Fibroblast of skin of scalp (primary cell): ENCODE data around the gene TXNRD3.
"Not testable (repeated sequence)": the region's sequence is repeated elsewhere in the genome, so short reads cannot be mapped to it uniquely, and the experiment has no call there.

Experiments
- DNase-seq: peaks from one replicate; pipeline ENCODE4 v3.0.0-alpha.2; 2013

The TXNRD3 gene

DNA sequence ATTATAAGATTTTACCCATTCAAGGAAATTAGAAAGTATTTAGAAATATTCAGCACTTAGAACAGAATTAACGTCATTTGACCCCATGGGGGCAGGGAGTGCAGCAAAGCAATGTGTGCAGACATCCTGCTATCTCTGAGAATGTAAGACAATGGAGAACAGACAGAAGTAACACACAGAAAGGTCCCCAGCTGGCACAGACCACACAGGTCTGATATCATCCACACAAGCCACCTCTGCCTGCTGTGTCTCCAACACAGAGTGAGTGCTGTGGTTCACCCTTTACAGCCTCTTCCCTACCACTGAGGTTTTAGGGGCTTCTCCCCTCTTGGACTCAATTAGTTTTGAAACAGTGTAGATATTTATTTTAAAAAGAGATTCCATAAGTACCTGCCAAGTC, 16.1 kb downstream of the TXNRD3 start:
- no peak for DNase-seq

DNA sequence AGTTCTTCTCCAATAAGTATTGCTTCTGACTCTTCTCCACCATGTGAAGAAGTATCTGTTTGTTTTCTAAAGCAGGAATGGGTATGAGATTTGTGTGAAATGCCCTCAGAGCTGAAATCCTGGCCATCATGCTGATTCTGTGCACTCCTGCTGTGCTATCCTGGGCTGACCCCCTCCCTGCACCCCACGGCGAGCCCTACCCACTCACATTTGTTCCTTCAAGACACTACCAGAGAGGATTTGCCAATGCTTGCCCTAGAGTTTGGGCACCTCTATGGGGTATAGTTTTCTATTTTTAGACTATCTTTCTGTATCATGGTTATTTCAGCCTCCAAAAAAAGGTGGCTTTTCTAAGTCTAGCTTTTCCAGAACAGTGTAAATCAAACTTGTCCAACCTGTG, 18.5 kb downstream of the TXNRD3 start:
- no peak for DNase-seq

DNA sequence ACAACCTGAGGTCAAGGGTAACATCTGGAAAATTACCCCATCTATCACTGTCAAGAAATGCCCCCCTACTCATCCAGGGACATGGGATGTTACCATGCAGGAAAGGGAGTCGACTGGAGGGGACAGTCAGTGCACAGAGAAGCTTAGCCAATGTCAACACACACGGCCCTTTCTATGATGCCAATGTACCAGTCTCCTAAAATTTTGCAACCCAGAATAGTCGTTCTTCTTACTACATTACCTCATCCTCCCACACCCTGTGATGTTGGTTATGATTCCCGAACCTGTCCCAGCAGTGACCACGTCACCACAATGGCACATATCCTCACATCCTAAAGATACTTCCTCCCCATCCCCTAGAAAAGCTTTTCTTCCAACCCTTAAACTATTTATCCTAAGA, 20.1 kb downstream of the TXNRD3 start:
- no peak for DNase-seq

DNA sequence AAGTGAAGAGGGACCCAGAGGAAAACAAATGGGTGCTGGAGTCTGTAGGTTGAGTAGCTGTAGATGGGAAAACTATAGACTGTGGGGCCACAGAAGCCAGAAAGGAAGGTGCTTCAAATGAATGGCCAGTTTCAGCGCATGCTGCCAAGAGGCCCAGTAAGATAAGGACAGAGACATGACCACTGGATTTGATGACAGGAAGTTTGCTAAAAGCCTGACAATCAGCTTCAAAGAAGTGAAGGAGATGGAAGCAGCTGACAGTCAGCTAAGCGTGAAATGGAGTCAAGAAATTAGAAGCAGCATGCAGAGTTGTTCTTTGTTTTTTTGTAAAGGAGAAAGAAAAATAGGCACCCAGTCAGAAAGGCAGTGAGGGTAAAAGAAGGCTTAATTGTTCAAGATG, 24.9 kb downstream of the TXNRD3 start:
- DNase-seq, result no peak

GRCh38 chr3:126625735-126626134, 29.2 kb downstream of the TXNRD3 start:
- not testable (repeated sequence) for DNase-seq

DNA sequence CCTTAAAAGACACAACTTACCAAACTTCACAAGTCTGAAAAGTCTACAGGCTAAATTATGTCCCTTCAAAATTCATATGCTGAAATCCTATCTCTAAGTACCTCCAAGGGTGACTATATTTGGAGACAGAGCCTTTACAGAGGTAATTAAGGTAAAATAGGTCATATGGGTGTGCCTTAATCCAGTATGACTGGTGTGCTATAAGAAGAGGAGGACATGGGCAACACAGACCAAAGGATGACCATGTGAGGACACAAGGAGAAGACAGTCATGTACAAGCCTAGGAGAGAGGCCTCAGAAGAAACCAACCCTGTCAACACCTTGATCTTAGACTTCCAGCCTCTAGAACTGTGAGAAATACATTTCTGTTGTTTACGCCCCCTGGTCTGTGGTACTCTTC, 32.2 kb downstream of the TXNRD3 start:
- no peak for DNase-seq

DNA sequence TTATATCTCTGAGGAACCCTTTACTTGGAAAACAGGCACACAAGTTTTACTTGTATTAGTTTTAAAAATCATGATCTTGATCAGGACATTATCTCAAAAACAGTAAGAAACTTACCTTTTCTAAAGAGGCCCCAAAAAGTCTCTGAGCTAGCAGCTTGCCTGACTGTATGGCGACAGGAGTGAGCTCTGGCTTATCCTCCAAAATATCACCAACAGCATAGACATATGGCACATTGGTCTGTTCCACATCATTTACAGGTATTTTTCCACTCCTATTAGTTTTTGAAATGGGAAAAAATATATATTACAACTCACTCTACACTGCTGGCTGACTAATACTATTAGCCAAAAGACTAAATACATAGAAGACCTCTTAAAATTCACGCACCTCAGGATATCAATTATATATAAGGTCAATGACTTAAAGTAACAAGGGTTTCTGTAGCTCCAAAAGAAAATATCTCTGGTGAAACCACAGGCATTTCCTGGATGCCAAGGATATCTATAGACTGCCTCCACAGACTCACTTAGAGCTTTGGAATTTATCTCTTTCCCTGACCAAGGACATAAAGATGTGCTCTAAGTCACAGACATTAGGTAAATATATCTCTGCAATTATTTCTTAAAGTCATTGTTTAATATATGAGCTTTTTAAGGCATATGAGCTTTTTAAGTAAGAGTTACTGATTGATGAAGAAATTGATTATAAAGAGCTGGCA, 33.1 kb downstream of the TXNRD3 start:
- peak; percentile 82 for DNase-seq

- DNase-seq, result peak; percentile 56
Measured at GRCh38 chr3:126621171-126621570, 33.8 kb downstream of the TXNRD3 start.

GRCh38 chr3:126620738-126621137, 34.2 kb downstream of the TXNRD3 start:
- peak; percentile 59 for DNase-seq

GRCh38 chr3:126618760-126619159, 36.2 kb downstream of the TXNRD3 start:
- no peak for DNase-seq

DNA sequence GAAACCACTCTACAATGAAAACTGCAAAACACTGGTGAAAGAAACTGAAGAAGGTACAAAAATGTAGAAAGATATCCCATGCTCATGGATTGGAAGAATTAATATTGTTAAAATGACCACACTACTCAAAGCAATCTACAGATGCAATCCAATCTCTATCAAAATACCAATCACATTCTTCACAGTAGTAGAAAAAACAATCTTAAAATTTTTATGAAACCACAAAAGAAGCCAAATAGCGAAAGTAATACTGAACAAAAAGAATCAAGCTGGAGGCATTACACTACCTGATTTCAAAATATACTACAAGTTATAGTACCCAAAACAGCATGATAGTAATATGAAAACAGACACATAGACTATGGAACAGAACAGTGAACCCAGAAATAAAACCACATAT, 36.9 kb downstream of the TXNRD3 start:
- peak; percentile 42 for DNase-seq

DNA sequence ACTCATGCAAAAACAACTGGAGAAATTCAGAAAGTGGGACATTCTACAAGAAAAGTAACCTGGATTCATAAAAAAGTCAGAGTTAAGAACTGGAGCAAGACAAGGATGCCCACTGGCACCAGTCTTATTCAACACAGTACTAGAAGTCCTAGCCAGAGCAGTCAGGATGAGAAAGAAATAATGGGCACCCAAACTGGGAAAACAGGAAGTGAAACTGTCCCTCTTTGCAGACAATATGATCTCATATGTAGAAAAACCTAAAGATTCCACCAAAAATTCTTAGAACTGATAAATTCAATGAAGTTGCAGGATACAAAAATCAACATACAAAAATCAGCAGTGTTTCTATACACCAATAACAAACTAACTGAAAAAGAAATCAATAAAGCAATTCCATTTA, 37.4 kb downstream of the TXNRD3 start:
- DNase-seq, result no peak

- DNase-seq, result no peak
Measured at GRCh38 chr3:126616931-126617330, 38.0 kb downstream of the TXNRD3 start.

- DNase-seq, result peak; percentile 31
Measured at GRCh38 chr3:126613479-126614188, 41.3 kb downstream of the TXNRD3 start.

- no peak for DNase-seq
Measured at GRCh38 chr3:126612479-126613205, 42.3 kb downstream of the TXNRD3 start.

GRCh38 chr3:126609909-126610308, 45.0 kb downstream of the TXNRD3 start:
- no peak for DNase-seq

DNA sequence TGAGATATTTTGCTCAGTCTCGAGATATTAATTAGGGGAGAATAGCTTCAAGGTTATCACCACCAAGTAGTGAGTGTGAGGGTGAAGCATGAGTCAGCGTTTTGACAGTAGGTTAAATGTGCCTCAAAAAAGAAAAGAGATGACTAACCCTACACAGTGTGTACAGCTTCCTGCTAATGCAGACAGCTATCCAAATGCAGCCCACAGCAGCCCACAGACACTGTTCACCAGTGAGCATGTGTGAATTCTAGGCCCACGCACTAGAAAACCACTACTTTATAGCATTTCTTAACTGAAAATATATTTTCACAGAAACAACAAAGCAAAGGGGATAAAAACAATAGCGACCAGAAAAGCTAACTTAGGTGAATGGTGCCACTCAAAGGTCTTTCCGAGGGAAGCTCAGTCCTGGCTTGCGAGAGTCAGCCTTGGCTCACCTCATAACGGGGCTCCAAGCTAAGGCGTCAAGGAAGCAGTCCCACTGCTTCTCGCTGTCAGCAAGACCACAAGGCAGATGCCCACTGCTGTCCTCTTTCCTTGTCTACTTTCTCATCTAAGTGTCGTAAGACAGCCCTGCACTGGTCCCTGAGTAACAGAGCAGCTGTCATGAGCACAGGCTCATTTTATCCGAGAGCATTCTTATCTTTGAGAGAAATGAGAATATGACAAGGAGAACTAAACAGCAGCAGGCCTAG, 47.6 kb downstream of the TXNRD3 start:
- DNase-seq, result peak; percentile 44

GRCh38 chr3:126606001-126606400, 48.9 kb downstream of the TXNRD3 start:
- no peak for DNase-seq

DNA sequence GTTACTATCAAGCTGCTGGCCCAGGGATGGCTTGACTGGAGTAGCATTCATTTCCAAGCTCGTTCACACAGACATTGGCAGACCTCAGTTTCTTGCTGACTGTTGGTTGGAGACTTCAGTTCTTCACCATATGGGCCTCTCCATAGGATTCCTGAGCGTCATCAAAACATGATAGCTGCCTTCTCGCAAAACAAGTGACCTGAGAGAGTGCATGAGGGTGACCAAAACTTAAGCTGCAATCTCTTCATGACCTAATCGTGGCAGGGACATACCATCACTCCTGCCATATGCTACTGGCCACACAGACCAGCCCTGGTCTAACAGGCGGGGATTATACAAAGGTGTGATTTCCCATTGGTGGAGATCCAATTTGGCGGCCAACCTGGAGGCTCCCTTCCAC, 50.2 kb downstream of the TXNRD3 start:
- no peak for DNase-seq

GRCh38 chr3:126599101-126599500, 55.8 kb downstream of the TXNRD3 start:
- DNase-seq, result no peak

DNA sequence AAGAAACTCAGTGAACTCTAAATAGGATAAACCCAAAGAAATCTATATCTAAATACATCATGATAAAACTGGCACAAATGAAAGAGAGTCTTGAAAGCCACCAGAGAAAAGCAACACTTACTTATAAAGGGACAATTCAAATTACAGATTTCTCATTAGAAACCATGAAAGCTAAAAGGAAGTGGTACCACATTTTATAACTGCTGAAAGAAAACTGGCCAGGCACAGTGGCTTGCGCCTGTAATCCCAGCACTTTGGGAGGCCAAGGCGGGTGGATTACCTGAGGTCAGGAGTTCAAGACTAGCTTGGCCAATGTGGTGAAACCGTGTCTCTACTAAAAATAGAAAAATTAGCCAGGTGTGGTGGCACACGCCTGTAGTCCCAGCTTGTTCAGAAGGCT, 59.4 kb downstream of the TXNRD3 start:
- DNase-seq, result not testable (repeated sequence)

DNA sequence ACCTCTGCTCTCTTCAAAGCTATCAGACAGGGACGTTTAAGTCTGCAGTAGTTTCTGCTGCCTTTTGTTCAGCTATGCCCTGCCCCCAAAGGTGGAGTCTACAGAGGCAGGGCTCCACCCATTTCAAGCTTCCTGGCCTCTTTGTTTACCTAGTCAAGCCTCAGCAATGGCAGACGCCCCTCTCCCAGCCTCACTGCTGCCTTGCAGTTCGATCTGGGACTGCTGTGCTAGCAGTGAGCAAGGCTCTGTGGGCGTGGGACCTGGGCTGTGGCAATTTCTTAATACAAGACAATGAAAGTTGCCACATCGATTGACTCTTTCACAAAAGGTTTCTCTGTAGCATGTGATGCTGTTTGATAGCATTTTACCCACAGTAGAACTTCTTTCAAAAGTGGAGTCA, 63.4 kb downstream of the TXNRD3 start:
- not testable (repeated sequence) for DNase-seq

DNA sequence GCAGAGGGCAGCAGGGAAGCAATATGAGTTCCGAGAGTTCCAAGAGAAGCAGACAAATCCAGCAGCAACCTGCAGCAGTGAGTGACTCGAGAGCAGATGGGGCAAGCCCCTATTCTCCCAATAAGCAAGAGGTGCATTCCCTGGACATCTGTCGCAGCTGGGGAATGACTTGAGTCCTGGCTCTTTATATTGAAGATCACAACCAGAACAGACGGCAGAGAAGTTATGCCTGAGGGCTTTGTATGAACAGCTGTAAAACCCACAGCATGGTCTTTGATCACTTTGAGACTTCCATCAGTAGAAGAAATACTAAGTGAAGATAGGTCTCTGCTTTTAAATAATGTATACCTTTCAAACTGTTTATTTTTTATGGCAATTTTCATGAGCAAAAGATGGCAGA, 72.6 kb downstream of the TXNRD3 start:
- DNase-seq, result no peak
